NCI-H748 treated with DMSO at 0.1 percent for 48 hours (cell line): ENCODE data around the gene EIF2AK3.
A peak's percentile ranks its signal among the peaks of the same experiment; 100 is the strongest.
"Not testable (repeated sequence)": the region's sequence is repeated elsewhere in the genome, so short reads cannot be mapped to it uniquely, and the experiment has no call there.

Experiments
- DNase-seq: peaks from one replicate; lab custom pipeline; 2025; lab: John Stamatoyannopoulos, UW

EIF2AK3 gene

DNA sequence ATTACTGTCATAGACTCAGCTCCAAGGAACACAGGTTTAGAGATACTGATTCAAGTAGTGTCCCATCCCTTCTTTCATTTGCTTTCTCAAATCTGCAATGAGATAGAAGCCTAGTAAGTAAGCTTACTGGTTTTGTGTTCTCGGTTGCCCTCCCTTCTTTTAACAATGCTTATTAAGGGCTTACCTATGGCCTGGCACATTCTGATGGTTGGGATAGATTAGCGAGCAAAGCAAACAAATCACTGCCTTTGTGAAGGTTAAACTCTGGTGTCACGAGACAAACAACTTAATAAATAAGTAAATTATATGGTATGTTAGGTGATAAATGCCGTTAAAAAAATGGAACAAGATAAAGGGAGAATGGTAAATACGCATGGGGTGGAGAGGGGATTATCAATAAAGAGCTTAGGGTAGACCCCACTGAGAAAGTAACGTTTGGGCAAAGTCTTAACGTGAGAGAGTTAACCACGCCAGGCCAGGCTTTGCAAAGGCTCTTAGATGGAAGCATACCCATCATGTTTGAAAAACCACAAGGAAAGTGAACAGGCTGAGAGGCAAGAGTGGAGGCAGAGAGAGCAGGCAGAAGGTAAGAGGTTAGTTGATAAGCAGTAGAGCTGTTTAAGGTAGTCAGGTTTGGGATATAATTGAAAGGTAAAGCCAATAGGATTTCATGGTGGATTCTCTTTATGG, 31.0 kb downstream of the EIF2AK3 start:
- DNase-seq: no peak

DNA sequence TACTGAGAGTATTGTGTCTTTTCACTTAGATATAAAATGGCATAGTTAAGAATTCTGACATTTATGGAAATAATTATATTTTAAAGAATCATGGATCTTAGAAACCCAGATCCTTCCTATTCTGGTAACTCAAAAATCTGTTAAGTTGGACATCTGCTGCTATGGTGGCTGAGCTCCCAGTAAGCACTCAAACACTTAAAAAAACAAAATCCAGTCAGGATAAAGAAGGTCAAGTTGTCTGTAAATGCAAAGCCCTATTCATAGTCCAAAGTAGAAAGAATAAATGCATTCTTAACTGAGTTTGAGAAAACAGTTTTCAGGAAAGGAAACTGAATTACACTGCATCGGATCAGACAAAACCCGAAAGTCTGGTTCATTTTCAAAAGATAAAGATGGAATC, 35.6 kb downstream of the EIF2AK3 start:
- no peak for DNase-seq

DNA sequence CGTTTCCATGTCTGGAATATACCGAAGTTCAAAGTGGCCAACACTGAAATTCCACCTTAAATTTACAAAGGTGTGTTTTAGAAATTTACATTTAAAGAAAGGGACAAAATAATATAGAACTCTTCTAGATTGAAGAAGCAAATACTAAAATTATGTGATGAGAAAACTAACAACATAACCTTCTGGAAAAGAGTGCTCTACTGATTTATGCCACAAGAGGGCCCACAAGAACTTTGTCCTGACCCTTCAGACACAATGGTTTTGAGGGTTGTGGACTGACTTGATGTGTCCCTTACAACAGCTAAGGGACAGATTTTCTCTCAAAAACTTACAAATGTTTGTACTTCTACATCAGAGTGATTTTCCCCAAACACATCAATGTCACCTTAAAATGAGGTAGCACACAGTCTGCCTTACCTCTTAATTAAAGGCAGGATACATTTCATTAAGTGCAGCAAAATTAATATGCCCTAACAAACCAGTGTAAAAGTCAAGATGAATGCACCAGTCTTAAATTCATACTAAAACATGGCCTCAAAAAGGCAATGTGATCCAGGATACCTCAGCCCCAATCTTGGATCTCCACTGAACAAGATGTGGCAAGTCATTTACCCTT, 36.2 kb downstream of the EIF2AK3 start:
- DNase-seq: peak; percentile 9

DNA sequence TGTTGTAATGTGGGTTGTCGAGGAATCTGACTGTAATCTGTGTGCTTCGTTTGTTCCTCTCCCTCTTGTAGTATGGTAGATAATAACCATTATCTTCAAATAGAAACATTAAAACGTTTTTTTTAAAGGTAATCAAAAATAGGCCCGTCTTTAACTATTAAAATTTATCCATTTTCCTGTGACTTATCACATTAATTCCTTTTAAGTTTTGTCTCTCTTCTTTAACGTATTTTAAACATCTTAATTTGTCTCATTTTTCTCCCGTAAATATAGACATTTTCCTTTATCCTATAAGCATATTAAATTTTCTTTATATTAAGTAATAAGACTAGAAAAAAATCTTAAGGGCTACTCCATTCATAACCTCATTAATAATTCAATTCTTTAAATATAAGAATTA, 41.3 kb downstream of the EIF2AK3 start:
- DNase-seq: no peak

DNA sequence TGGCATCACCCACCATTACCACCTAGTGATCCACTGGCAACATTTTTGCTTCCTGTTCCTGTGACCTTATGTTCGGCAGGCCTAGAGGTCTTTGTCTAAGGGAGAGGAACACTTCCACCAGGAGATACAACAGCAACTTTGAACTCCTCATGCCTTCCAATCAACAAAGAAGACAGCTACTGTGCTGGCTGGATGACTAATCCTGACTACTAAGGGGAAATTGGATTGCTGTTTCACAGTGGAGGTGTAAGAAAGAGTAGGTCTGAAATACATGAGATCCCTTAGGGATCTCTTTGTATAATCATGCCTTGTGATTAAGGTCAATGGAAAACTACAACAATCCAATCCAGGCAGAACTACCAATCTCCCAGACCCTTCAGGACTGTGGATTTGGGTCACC, 45.2 kb downstream of the EIF2AK3 start:
- no peak for DNase-seq

DNA sequence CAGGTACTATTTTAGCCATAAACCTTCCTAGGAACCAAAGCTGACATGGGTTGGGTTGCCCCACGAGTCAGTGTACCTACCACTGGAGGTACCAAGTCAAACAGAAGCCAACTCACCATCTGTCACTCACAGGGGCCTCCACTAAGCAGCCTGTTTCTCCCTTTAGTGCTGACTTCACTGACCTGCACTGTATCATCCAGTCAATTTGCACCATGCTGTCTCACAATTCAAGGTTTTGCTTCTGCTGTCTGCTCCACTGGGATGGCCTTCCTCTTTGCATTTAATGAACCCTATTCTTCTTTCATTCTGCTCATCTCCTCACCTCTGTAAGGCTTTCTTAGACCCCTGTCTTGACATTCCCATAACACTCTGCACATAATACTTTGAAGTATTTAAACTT, 47.2 kb downstream of the EIF2AK3 start:
- DNase-seq: no peak

DNA sequence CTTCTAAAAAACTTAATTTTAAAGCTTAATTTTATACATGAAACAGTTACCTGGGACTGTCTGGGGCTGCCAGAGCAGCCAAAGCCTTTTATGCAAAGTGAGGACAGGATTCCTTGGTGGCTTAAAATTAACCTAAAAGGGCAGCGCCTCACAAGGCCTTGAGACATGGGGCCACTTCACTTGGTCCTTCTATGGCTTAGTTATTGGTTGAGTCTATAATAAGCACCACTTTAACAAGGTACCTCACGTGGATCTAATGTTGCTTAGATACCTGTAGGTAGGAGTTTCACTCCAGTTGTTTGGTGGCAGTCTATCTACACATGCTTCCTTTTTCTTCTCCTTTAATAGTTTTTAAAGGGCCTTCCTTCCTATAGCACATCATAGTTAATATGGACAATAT, 51.6 kb downstream of the EIF2AK3 start:
- DNase-seq: no peak

DNA sequence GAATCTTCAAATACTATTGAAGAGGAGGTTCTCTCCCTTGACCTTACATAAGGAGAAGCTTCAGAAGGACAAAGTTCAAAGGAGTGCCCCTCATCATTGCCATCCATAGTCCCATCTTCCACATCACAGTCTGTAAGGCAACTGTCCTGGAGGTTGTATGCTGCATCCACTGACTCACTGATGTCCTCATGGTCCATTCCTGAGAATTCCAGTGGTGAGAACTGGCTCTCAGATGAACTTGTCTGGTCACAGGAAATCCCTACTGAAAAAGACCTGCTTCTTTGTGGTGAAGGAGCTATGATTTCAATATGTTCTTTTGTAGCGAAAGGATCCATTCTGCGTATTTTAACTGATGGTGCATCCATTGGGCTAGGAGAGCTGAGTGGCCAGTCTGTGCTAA, 52.2 kb downstream of the EIF2AK3 start:
- no peak for DNase-seq

DNA sequence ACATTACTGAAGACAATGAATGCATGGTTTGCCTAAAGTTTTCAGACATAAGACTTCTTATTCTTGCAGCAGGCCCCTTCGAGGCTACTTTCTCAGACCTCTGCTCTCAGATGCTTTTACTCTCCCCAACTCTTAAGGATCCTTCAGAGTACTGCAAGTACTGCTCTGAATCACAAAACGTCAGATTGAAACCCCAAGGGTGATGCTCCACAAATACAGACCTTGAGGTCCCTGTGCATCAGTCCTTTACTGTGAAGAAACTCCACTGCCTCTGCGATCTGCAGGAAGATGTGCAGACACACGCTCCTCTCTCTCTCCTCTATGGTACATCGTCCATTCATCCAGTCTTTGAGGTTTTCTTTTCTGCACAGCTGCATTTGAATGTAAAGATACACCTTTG, 52.8 kb downstream of the EIF2AK3 start:
- no peak for DNase-seq

DNA sequence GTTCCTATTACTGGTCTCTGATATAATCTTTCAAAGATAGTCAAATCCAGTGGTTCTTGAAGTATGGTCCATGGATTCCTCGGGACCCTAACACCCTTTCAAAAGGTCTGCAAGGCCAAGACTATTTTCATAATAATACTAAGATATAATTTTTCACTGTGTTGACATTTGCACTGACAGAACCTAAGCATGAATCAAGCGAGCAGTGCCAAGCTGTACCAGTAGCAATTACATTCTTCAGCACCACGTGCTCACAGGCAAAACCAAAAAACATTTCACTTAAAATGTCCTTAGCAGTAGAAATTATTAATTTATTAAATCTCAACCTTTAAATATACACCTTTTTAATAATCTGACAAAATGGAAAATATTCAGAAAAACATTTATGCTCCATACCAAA, 59.1 kb downstream of the EIF2AK3 start:
- DNase-seq: no peak

DNA sequence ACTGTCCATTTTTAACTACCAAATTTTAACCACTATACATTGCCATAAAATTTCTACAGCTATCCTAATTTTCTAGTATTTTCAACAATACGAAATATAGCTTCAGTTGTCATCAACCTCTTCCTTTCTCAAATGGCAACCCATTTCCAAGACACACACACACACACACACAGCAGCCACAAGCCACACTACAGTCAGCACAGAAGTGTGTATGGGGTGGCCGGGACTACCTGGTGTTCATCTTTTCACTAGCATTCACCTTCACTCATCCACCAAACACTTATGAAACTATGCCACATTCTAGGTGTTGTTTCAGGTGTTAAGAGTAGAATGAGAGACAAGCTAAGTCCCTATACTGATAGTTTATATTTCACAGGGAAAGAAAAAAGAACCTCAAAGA, 62.9 kb downstream of the EIF2AK3 start:
- no peak for DNase-seq

DNA sequence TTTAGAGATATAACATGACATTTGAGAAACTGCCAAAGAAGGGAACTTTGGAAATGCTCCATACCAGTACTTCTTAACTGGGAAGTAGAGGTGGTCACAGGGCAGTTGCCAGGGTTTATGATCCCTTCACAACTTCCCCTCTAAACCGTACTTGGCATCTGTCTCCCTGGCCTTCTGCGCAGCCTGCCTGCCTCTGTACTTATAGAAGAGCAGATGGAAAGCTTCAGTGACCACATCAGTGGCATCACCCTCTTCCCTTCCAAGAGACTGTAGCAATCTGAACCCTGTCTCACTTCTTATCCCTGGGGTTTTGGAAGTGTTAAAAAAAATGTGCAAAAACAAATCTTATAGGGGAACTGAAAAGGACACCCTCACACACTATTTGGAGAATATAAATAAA, 64.1 kb downstream of the EIF2AK3 start:
- DNase-seq: no peak

DNA sequence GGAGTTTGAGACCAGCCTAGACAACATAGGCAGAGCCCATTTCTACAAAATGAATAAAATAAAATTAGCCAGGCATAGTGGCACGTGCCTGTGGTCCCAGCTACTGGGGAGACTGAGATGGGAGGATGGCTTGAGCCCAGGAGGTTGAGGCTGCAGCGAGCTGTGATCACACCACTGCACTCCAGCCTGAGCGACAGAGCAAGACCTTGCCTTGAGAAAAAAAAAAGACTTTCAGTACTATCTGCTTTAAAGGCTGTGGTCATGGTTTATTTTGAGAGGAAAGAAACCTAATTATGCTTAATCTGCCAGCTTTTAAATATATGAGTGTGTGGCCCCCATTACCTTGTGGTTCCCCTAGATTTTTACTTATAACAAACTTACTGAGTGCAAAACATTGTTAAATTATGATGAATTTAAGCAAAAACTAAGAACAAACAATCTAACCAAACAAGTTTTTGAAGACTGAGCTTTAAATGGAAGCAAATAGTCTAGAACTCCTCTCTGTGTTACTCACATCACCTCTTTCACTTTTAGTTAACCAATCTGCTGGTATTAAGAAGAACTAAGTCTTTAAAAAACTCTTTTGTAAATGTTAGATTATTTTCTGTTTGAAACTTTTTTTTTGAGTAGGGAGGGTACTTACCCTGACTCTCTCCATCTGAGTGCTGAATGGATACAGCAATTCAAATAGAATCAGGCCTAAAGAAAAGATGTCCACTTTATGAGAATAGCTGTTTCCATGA, 65.4 kb downstream of the EIF2AK3 start:
- no peak for DNase-seq

DNA sequence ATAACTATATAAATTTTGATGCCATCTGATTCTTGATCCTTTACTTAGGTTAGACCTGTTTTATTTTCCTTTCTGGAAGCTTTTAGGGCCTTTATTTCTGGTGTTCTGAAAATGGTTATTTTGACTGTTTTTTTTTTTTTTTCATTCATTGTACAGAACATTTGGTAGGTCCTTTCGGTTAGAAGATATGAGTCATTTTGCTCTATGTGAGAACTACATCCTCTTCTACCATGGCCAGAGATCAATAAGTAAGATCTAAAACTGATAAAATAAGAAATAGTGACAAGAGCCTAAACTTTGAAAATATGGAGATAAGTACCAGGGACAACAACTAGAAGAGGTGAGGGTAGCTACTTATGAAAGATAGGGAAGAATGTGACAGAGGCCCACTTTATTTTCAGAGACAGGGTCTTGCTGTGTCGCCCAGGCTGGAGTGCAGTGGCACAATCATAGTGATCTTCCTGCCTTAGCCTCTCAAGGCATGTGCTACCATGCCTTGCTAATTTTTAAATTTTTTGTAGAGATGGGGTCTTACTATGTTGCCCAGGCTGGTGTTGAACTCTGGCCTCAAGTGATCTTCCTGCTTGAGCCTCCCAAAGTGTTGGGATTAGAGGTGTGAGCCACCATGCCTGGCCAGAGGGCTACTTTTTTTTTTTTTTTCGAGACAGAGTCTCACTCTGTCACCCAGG, 66.5 kb downstream of the EIF2AK3 start:
- no peak for DNase-seq

DNA sequence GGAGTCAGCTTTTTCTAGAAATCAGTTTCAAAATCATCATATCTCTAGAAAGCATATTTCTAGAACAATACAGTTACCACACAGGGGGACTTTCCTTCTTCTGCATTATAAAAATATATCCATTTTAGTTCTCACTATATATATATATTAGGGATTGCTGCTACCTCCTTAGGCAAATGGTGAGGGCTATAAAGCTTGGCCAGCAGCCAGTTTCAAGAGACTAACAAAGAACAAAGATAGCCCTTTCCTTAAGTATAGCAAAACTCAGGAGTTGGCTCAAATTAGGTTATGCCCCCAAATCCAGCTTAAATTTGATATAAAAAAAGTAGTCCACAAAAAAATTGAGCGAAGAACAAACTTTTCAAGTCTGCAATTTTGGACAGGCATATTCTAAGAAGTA, 70.0 kb downstream of the EIF2AK3 start:
- no peak for DNase-seq

DNA sequence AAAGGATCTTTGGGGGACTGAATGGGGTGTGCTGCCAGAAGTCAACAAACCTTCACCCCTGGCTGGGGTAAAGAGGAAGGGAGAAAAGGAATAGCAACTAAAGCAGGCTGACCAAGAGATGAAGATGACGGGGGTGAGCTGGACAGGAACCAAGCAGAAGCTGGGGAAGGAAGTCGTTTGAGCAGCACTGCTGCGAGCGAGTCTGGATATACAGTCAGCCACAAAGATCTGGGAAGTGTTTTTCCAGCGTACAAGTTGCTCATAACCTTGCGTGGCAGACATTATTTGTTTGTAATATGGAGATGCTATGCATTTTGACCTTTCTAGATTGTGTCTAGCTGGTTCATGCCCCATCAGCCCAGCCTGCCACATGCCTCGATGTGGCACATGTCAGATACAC, 71.2 kb downstream of the EIF2AK3 start:
- no peak for DNase-seq

DNA sequence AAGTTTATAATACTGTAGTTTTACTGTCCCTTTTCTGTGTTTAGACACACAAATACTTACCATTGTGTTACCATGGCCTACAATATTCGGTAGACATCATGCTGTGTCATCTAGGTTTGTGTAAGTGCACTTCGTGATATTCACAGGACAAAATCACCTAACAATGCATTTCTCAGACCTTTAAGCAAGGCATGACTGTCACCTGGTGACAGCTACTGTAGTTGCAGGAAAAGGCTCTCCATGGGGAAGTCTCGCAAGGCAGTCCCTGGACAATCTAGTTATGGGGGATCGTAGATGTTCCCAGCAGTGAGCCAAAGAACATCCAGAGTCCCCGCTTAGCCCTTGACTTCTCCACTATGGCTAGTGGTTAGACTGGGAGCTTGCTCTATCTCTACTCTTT, 73.1 kb downstream of the EIF2AK3 start:
- no peak for DNase-seq

DNA sequence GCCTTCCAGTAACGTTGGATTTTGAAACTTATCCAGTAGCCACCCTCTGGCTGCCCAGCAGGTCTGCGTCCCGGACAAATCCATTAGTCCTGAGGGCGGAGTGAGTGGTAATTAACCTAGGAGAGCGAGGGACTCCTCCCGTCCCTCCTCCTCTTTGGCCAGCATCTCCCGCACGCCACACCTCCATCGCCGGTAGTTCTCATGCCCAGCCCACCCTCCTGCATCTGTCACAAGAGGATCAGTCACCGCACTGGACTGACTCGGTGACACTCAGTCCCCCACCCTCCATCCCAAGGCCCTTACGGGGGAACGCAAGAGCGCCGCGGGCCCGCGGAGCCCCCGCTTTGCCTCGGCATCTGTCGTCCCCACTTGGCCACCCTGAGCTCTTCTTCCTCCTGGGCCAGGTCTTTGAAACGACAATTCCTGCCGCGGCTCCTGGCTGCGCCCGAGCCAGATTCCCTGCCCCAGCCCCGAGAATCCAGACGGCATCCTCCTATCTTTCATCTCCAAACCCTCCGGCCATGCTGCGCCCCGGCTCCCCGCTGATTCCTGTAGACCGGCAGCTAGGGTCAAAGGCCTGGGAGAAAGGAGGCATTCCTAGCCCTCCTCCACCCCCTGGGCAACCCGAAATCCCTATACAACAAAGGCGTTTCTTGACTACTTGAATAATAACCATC, 77.5 kb downstream of the EIF2AK3 start:
- no peak for DNase-seq

DNA sequence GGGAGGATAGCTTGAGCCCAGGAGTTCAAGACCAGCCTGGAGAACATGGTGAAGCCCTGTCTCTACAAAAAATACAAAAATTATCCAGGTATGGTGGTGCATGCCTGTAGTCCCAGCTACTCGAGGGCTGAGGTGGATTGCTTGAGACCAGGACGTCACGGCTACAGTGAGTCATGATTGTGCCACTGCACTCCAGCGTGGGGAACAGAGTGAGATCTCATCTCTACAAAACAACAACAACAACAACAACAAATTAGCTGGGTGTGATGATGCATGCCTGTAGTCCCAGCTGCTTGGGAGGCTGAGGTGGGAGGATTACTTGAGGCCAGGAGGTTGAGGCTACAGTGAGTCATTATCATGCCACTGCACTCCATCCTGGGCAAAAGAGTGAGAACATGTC, 81.0 kb downstream of the EIF2AK3 start:
- not testable (repeated sequence) for DNase-seq

DNA sequence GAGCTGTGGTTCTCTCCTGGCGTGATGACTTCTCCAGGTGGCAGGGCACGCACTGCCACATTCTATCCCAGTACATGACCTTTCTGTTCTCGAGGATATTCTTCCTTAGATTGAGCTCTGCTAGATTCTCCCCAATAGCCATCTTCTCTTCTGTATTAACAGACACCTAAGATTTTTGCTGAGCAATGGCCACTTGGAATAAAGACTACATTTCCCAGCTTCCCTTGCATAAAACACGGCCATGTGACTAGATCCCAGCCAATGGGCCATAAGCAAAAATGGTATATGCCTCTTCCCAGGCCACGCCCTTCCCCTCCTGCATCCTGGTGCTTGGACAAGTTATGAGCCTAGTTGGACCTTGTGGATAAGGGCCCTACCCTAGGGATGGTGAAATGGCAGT, 82.1 kb downstream of the EIF2AK3 start:
- DNase-seq: no peak

DNA sequence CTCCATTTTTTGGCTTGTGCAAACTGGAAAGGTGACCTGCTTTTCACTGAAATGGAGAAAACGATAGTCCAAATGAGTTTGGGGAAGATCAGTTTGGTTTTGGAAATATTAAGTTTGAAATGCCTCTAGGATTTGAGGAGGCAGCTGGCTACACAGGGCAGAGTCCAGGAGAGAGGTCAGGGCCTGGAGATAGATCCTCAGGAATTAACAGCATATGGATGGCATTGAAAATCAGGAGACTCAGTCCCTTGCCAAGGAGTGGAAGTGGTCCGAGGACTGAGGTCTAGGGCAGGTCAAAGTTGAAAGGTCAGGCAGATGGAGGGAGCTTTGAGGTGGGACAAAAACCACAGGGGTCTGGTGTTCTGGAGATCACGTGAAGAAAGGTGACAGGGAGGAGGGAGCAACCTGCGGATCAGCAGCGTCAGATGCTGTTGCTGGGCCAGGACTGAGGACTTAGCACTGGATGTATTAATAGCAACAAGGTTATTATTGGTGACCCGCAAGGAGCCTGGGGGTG, 83.7 kb downstream of the EIF2AK3 start:
- no peak for DNase-seq

DNA sequence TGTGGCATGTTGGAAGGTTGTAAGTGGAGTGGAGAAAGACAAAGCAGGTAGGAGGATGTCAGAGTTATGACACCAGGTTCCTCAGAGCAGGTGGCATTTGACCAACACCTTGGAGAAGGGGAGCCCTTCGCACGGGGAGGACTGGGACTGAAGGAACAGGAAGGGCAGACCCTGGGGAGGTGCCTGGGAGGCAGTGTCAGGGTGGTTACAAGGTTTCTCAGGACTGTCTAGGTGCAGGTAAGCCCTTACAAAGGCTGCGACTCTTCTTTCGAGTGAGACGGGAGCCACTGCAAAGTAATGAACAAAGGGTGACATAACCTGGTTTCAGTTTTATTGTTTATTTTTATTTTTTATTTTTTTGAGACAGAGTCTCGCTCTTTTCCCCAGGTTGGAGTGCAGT, 84.6 kb downstream of the EIF2AK3 start:
- DNase-seq: no peak
